NCI-H748 (cell line): ENCODE measurements around the gene DPEP3.
"Not testable (repeated sequence)": the region's sequence is repeated elsewhere in the genome, so short reads cannot be mapped to it uniquely, and the experiment has no call there.

Source experiments
- DNase-seq: peaks from one replicate; lab custom pipeline; 2025; ENCODE audit not compliant: unreplicated experiment; lab: John Stamatoyannopoulos, UW

Gene DPEP3

DNA sequence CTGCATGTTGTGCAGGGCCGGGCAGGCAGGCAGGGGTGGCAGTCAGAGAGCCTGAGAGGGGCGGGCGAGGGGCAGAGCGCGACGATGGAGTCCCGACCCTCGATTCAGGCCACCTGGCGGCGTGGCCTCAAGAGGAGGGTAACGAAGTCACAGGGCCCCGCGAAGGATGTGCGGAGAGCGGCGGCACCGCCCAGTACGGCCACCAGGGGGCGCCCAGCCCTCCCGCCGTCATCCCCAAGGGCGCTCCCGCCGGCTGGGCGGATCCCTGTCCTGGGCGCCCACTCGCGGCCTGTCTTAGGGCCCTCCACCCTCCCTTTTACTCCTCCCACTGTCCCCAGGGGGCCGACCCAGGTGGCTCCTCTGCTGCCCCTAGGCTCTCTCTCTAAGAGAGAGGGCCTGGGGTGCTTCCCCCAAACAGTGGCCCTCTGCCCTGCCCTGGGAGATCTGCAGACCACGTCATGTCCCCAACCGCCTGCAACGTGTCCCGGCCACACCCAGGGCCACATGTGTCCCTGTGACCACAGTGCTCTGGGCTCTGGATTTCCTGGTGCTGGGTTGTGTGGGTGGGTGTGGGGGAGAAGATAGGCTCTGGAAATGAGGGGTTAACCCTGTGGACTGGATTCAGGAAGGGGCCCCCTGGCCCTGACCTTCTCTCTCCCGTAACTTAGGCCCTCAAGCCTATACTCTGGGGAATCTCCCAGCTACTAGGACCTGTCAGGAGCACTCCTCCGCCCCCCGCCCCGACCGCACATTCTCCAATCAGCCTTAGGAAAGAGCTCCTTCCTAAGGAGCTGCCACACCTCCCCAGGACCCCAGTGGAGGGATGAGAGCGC is 13.1 kb upstream of the DPEP3 start:
- peak; percentile 56 for DNase-seq

DNA sequence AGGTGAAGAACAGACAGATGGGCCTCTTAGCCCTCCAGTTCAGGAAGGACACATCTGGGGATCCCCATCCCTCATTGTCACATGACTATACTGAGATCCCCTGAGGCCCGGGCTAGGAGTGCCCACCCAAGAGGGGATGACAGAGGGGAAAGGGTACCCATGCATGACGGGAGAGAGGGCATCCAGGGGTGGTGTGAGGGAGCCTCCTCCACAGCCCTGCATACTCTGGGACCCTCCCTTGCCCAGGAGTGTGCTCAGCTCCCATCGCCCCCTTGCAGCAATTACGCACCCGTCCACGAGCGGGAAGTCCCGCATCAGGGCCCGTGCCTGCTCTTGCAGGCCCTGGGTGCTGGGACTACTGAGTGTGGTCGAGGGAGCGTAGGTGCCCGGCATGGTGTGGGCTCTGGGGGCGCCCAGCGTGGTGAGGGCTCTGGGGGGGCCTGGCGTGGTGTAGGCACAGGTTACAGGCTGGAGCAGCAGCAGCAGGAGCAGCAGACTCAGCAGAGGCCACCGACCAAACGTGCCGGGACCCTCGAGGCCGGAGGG is 12.4 kb upstream of the DPEP3 start:
- no peak for DNase-seq

DNA sequence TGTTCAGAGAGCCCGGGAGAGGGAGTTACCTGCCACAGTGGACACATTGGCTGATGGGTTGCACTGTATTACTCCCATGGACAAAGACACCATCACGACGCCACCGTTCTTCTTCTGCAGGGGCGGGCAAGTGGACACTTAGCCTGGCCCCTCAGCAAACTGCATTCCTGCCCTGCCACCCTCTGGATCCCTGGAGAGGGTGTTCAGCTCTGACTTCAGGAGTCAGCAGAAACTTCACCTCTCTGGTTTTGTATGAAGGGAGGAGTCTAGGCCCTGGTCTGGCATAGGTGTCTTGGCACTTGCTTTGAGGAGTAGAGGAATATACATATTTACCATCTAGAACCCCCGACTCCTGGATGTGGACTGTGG is 9.7 kb upstream of the DPEP3 start:
- no peak for DNase-seq

DNA sequence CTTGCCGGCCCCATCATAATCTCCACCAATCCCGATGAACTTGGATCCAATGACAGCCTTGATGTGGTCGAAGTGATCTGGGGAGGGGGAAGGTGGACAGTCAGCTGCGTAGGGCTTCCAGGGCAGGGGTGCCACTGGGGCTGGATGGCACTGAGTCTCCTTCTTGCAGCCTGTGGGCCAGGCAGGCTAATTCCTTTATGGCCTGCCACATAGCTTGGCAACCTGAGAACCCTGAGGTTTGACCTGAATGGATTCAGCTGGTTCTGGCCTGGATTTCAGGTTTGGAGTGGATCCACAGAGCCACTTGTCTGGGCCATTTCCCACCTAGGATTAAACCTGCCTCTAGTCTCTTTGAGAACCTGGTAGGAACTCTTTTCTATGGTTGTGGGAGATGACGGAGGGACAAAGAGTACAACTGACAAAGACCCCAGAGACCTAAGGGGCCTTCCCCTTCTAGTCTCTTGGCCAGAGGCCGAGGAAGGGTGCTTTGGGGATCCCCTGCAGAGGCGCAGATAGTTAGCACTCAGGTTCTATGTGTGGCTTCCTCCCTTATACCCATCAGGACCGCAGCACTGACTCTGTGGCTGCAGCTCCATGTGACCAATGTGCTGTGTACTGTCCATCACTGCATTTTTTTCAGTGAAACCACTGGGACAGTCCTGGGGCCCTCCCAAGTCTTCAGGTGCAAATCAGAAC is 9.2 kb upstream of the DPEP3 start:
- DNase-seq: no peak

DNA sequence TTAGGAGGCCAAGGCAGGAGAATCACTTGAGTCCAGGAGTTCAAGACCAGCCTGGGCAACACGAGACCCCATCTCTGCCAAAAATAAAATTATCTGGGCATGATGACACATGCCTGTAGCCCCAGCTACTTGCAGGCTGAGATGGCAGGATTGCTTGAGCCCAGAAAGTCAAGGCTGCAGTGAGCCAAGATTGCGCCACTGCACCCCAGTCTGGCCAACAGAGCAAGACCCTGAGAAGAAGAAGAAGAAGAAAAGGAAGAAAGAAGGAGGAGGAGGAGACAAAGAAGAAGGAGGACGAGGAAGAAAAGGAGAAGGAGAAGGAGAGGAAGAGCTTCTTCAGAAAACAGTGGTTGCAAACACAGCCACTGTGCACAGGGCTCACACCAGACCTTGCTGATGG is 8.4 kb upstream of the DPEP3 start:
- no peak for DNase-seq

DNA sequence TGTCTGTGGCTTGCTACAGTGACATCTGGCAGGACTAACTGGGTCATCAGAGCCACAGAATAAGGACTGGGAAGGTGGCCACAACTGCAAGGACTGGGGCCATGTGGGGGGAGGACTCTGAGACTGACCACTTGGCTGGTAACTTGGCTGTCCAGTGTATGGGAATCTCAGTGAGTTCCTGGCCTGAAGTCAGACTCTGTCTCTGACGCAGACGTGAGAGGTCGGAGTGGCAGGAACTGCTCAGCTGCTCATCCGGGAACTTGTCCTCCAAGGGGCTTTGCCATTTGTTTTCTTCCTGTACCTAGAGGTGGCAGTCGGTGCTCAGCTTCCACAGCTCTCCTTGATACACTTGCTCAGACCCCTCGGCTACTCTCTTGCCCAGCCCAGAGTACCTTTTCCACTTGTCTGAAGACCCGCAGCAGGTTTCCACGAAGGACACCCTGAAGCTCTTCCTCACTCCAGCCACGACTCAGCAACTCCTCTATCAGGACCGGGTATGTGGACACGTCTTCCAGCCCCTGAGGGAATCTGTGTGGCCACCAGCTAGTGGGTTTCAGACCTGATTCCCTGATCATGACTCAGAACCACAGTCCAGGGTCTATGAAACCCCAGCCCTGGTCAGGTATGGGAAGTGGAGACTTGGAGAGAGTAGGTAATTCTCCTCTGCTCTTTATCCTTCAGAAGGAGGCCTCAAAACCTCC is 7.3 kb upstream of the DPEP3 start:
- no peak for DNase-seq

DNA sequence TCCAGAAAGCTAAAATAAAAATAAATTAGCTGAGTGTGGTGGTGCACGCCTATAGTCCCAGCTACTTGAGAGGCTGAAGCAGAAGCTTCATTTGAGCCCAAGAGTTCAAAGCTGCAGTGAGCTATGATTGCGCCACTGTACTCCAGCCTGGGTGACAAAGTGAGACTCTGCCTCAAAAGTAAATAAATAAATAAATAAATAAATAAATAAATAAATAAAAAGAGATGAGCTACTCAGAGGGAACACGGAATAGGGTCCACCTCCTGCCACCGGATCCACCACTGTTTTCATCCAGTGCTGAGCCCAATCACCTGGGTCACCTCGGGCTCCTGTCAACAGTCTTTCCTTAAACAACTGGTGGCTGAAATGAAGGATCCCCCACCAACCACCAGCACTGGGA is 6.7 kb upstream of the DPEP3 start:
- DNase-seq: no peak

DNA sequence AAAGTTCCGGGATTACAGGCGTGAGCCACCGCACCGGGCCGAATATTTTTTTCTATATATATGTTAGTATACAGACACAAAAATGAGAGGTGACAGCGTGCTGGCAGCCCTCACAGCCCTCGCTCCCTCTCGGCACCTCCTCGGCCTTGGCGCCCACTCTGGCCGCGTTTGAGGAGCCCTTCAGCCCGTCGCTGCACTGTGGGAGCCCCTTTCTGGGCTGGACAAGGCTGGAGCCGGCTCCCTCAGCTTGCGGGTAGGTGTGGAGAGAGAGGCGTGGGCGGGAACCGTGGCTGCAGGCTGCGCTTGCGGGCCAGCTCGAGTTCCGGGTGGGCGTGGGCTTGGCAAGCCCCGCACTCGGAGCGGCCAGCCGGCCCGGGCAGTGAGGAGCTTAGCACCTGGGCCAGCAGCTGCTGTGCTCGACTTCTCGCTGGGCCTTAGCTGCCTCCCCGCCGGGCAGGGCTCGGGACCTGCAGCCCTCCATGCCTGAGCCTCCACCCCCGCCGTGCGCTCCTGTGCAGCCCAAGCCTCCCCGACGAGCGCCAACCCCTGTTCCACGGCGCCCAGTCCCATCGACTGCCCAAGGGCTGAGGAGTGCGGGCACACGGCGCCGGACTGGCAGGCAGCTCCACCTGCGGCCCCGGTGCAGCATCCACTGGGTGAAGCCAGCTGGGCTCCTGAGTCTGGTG is 1.9 kb upstream of the DPEP3 start:
- DNase-seq: no peak

DNA sequence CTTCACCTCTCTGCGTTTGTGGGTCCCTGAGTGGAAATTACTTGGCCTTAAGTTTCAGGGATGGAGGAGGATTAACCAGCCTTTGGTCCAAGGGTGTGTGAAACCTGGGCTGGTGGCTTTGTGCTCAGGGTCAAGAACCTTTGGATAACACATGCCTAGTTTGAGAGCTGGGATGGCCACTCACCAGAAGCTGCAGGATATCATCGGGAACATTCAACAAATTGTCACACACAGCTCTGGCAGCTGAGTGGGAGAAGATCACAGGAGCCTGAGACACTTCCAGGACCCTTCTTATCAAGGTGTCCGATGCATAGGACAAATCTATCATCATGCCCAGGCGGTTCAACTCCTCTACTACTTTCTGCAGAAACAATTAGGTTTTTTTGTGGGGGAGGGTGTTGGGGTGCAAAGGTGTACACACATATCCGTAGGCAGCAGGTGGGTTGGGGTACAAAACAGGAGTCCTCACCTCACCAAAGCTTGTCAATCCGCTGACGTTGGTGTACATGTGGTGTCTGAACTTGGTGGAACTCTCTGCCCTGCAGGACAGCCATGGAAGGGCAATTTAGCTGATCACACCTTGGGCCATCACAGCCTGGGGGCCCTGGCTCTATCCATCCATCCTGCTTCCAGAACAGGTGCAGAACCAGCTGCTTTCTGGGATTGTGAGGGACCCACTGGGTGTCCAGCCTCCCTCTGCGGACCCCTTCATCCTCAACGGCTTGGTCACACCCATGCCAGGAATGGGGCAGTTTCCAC is 2.7 kb downstream of the DPEP3 start:
- DNase-seq: no peak

DNA sequence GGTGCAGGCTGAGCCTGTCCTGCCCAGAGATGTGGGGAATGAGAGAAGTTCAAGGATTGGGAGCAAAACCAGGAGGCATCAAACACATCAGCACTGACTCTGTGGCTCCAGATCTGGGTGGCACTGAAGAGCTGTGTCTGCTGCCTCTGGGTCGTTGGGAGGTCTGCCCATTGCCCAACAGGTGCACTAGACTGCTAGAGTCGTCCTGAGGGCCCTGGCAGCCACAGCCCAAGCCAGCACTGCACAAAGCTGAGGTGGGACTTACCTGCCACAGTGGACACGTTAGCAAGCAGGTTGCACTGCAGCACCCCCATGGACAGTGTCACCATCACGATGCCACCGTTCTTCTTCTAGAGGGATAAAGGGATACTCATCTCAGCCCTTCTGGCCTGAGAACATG is 3.3 kb downstream of the DPEP3 start:
- no peak for DNase-seq

DNA sequence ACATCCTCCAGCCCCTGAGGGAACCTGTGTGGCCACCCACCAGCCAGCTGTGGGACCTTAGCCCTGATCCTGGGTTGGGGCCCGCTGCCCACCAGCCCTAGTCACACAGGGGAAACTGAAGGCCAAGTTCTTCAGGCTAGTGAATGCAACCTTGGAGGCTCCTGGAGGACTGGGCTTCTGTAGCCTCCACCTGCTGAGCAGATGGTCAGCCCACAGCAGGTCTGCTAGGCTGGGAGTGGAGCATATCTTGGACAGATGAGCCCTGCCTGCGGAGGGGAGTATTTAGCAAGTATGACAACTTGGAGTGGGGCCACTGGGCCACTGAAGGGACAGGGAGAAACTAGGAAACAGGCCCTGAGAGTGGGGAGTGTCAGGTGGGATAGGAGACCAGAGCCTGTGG is 4.1 kb downstream of the DPEP3 start:
- DNase-seq: no peak

DNA sequence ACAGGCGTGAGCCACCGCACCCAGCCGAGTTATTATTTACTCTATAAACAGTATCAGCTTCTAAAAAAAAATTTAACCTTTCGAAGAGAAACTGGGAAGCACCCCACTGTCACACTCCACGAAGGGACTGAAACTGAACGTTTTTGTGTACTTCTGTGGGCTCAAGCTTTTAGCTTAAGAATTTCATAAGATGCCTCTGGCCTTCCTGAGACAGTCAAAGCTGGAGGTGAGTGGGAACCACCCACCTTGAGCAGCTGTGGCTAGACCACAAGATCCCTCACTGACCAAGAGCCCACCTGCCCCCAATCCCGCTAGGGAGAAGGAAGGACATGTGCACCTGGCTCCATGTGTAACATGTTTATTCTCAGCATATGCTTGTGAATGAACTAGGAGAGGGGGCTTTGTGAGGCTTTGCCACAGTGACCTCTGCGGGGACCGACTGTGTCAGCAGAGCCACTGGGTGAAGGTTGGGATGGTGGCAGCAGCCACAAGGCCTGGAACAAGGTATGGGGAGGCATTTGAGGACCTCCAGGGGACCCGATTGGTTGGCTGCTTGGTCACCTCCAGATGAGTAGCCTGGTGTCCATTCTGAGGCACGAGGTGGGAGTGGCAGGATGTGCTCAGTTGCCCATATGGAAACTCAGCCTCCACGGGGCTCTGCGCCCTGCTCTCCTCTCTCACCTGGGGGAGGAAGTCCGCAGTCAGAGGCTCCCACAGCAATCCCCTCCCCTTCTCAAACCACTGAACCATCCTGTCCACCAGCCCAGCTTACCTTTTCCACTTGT is 4.8 kb downstream of the DPEP3 start:
- DNase-seq: no peak

DNA sequence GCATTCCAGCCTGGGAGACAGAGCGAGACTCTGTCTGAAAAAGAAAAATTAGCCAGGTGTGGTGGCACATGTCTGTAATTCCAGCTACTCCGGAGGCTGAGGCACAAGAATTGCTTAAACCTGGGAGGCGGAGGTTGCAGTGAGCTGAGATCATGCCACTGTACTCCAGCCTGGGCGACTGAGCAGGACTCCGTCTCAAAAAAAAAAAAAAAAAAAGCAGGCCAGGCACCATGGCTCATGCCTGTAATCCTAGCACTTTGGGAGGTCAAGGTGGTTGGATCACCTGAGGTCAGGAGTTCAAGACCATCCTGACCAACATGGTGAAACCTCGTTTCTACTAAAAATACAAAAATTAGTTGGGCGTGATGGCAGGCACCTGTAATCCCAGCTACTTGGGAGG is 8.0 kb downstream of the DPEP3 start:
- DNase-seq: not testable (repeated sequence)

DNA sequence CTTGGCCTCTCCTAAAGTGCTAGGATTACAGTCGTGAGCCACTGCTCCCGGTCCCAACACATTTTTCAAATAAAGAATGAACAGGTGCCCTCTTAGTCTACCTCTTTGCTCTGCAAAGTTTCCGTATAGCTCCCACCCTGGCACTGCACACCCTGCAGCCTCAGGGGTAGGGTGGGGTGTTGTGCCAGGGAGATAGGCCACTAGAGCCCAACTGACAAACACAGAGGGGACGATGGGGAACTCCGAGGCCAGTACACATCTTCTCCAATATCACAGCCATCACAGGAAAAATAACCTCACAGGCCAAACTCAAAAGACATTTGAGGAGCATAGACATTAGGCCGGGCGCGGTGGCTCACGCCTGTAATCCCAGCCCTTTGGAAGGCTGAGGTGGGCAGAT is 9.2 kb downstream of the DPEP3 start:
- no peak for DNase-seq

DNA sequence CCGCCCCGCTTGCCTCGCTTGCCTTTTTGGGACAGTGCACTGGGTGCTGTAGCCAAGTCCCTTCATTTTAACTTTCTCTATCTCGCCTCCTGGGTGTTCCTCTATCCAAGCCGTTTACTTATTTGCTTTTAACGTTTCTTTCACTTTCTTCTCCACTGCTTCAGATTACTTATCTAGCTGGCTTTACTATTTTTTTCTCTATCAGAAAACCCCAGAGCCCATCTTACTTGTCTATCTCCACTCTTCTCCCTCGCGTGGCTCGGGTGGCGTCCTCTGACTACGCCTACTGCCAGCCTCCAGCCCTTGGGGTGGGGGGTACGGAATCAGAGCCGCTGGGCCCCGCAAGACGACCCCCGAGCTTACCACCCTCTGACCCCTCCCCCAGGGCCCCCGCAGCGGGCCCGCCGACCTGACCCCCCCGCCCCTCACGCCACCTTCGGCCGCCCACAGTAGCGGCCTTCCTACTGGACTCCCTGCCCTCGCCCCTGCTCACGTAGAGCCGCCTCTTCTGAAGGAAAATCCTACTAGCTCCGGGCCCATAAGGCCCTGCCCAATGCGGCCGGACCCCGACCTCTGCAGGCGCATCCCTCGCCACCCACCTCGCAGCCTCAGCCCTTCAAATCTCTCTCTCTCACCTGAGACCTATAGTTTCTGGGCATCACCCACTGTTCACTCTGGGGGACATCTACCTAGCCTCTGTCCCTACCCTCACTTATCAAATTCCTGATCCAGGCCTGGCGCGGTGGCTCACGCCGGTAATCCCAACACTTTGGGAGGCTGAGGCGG is 10.9 kb downstream of the DPEP3 start:
- DNase-seq: no peak

DNA sequence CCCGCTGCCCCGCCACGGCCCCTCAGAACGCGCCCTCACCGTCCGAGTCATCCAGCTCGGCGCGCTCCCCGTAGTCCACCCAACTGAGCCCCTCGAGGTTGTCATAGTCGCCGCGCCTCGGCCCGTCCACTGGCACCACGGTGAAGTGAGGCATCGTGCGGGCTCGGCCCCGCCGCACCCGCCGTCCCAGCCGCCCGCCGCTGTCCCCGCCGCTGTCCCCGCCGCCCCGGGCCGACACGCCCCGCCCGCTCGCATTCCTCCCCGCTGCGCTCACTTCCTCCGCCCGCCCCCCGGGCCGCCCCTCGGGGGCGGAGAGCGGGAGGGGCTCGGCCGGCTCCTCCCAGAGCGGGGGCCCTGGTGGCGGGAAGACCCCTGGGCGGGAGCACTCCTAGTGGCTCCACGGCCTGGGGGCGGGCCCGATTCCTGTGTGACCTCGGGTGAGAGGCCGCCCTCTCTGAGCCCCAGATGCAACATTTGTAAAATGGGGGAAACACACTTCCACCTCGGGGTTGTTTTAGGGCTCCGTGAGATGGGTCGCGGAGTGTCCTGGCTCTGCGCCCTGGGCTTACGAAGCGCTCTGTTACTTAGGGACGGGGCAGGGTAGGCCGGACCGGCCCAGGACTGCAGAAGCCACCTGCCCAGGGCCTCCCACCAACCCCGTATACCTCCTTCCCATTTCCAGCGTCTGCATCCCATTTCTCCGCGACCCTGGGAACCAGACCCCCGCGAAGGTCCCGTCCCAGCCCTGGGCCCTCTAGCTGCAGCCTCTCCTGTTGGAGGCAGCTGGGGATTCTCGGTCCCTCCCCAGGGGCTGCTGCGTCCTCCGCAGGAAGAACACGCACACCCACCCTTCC is 11.7 kb downstream of the DPEP3 start, which contains the start of gene SLC12A4:
Gene SLC12A4 (minus strand): TSS at position 238 of the 854 bp plus-strand sequence. CDS start 84 bp downstream, at position 154.
- peak; percentile 75 for DNase-seq

DNA sequence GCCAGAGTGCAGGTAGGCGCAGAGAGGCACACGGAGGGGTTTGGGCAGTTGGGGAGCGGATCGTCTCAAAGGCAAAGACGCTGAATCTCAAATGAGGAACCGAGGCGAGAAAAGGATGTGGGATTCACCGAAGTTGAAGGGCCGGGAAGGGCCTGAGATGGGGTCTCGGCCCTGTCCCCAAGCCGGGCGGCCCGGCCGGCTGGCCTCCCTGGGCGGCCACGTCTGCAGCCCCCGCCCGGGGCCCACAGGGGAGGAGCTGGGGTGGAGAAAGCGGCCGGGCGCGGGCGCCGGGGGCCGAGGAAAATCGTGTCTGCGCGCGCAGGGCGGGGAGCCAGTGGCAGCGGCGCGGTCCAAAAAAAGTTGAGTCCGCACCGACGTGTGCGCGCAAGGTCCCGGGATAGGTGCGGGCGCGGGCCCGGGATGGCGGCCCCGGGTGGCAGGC is 12.3 kb downstream of the DPEP3 start:
- DNase-seq: peak; percentile 30
